OCI-LY3 (cell line): ENCODE data around the gene TTC28.

ENCODE experiments used
- H2AFZ ChIP-seq: fragments of 200-600, 300-600 bp; shearing (Covaris generic); 2 replicates; pipeline ENCODE4 v1.6.0; 2014; ENCODE audit warnings: antibody characterized with exemption, low read depth, low read length
- H3K27ac ChIP-seq: fragments of 200-600, 300-600 bp; sonication (generic); 2 replicates; pipeline ENCODE4 v1.5.1; 2014; ENCODE audit warnings: mild to moderate bottlenecking, low read length, moderate library complexity, mixed read lengths
- H3K27me3 ChIP-seq: fragments of 200-600, 300-600 bp; sonication (generic); 2 replicates; pipeline ENCODE4 v1.6.1; 2014; ENCODE audit warnings: low read depth, low read length, mixed read lengths
- H3K36me3 ChIP-seq: fragments of 200-600, 300-600 bp; sonication (generic); replicated peaks from 2 replicates; pipeline ENCODE3; 2014; ENCODE audit warnings: low read depth, low read length, mixed read lengths
- H3K4me1 ChIP-seq: fragments of 300-600, 200-600 bp; sonication (generic); 2 replicates; pipeline ENCODE4 v1.6.1; 2014; ENCODE audit warnings: low read length, mixed read lengths
- H3K4me2 ChIP-seq: fragments of 200-600, 300-600 bp; sonication (generic); 2 replicates; pipeline ENCODE4 v1.6.1; 2014; ENCODE audit warnings: low read length, mixed read lengths
- H3K4me3 ChIP-seq: fragments of 300-600, 200-600 bp; sonication (generic); 2 replicates; pipeline ENCODE4 v1.5.1; 2014; ENCODE audit warnings: antibody characterized with exemption, mild to moderate bottlenecking, low read length, moderate library complexity
- H3K79me2 ChIP-seq: fragments of 300-600, 200-600 bp; shearing (Covaris generic); 2 replicates; pipeline ENCODE4 v1.6.1; 2014; ENCODE audit warnings: mild to moderate bottlenecking, low read length, mixed read lengths
- H3K9ac ChIP-seq: fragments of 300-600, 200-600 bp; shearing (Covaris generic); 2 replicates; pipeline ENCODE4 v1.6.0; 2014; ENCODE audit warnings: mild to moderate bottlenecking, low read length, moderate library complexity
- H3K9me3 ChIP-seq: fragments of 200-600, 300-600 bp; shearing (Covaris generic); 2 replicates; pipeline ENCODE4 v1.6.1; 2014; ENCODE audit warnings: low read length, mixed read lengths; ENCODE audit not compliant: insufficient read depth
- H4K20me1 ChIP-seq: fragments of 200-600, 300-600 bp; sonication (generic); 2 replicates; pipeline ENCODE4 v1.6.1; 2016; ENCODE audit warnings: low read length, mixed read lengths; ENCODE audit not compliant: insufficient read depth
- CTCF ChIP-seq: fragments of 200-600, 300-600 bp; sonication (generic); IDR thresholded peaks from 2 replicates; pipeline ENCODE4 v1.5.1; 2014; ENCODE audit warnings: antibody characterized with exemption, low read length, low read depth
- EZH2phosphoT487 ChIP-seq: fragments of 200-600 bp; shearing (Covaris generic); IDR thresholded peaks from 2 replicates; pipeline ENCODE4 v1.6.1; 2018; ENCODE audit warnings: antibody characterized with exemption, mixed run types, low read depth

TTC28 gene

GRCh38 chr22:28647216-28647615, 32.4 kb downstream of the TTC28 start:
- TF ChIP-seq CTCF (no peak), EZH2phosphoT487 (no peak)
- Histone ChIP-seq H3K4me1 (no peaks in the 10 kb centered on the region), H3K27me3 (no peaks in the 10 kb centered on the region), H3K9me3 (no peaks in the 10 kb centered on the region), H3K4me3 (no peak overlapping the region), H3K79me2 (0 out of 2 replicates have a peak, but pooled peaks cover 4% of the 10 kb centered on the region), H3K4me2 (no peak overlapping the region), H3K27ac (no peak overlapping the region), H2AFZ (no peak overlapping the region), H3K9ac (no peak overlapping the region), H4K20me1 (no peaks in the 10 kb centered on the region), H3K36me3 (no peaks in the 10 kb centered on the region)

GRCh38 chr22:28639321-28639720, 40.3 kb downstream of the TTC28 start:
- no peaks in the 10 kb centered on the region for H4K20me1 ChIP-seq

GRCh38 chr22:28637225-28637624, 42.4 kb downstream of the TTC28 start:
- Histone ChIP-seq H4K20me1 (no peaks in the 10 kb centered on the region), H2AFZ (no peak overlapping the region), H3K36me3 (no peaks in the 10 kb centered on the region), H3K9me3 (no peaks in the 10 kb centered on the region), H3K27ac (no peak overlapping the region), H3K4me2 (no peak overlapping the region), H3K9ac (no peak overlapping the region), H3K4me3 (no peak overlapping the region), H3K4me1 (no peaks in the 10 kb centered on the region), H3K27me3 (no peaks in the 10 kb centered on the region), H3K79me2 (no peaks in the 10 kb centered on the region)
- TF ChIP-seq EZH2phosphoT487, result no peak
- TF ChIP-seq CTCF, result no peak

More at GRCh38 chr22:28639321-28639720, 40.3 kb downstream of the TTC28 start:
- Histone ChIP-seq H3K4me2 (no peak overlapping the region), H3K9ac (no peak overlapping the region), H3K9me3 (no peaks in the 10 kb centered on the region), H3K79me2 (no peaks in the 10 kb centered on the region), H3K4me3 (no peak overlapping the region), H3K4me1 (no peaks in the 10 kb centered on the region), H3K36me3 (no peaks in the 10 kb centered on the region), H3K27ac (no peak overlapping the region), H2AFZ (no peak overlapping the region), H3K27me3 (no peaks in the 10 kb centered on the region)
- no peak for TF ChIP-seq CTCF
- no peak for TF ChIP-seq EZH2phosphoT487

- TF ChIP-seq CTCF (no peak), EZH2phosphoT487 (no peak)
- Histone ChIP-seq H3K9ac (no peak overlapping the region), H3K79me2 (no peaks in the 10 kb centered on the region), H3K4me1 (no peaks in the 10 kb centered on the region), H3K27ac (no peak overlapping the region), H3K4me2 (no peak overlapping the region), H2AFZ (no peak overlapping the region), H3K36me3 (no peaks in the 10 kb centered on the region), H3K27me3 (no peaks in the 10 kb centered on the region), H3K4me3 (no peak overlapping the region), H3K9me3 (no peaks in the 10 kb centered on the region), H4K20me1 (no peaks in the 10 kb centered on the region)
Observed at GRCh38 chr22:28630177-28630574, 49.5 kb downstream of the TTC28 start.
